Measurements from ENCODE around the gene PCBP3. TPM values are rescaled to one million over a fixed set of nuclear protein-coding genes. Genes with fewer than 3 reads are reported as not detected.
A peak's percentile ranks its signal among the peaks of the same experiment; 100 is the strongest.

PCBP3 gene
- total RNA-seq, 1 donor: 1.1 TPM

DNA sequence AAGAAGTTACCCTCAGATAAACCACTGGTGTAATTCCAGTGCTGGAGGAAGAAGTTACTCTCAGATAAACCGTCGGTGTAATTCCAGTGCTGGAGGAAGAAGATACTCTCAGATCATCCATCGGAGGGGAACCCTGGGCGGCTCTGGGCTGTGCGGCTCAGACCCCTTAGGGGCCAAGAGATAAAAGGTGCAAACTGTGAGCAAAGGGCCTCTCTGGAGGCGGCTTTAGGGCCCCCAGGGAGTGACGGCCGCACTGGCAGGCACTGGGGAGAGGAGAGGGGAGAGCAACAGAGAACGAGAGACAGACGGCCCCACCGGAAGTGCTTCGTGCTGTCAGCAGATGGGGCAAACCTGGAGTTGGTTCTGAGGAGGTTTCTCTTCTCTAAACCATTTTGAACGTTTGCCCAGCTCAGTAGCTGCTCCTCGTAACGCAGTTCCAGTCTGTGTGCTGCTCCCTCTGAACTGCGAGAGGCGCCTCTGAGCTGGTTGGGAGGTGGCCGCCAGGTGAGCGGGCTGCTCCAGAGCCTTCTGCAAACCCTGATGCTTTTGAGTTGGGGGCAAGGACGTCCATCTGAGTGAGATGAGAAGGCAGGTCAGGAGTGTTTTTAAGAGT is 275.4 kb downstream of the PCBP3 start:
- no peaks in the 10 kb centered on the region for H3K36me3 ChIP-seq (ENCODE audit: insufficient read depth, low read length)
- H3K4me3 ChIP-seq (ENCODE audit: insufficient read depth, low read length): no peak overlapping the region
- no peaks in the 10 kb centered on the region for H4K20me1 ChIP-seq (ENCODE audit: insufficient read depth, low read length)
- H2AFZ ChIP-seq (ENCODE audit: low read length): no peak overlapping the region
- H3K4me1 ChIP-seq (ENCODE audit: insufficient read depth, low read length): no peaks in the 10 kb centered on the region
- no peak overlapping the region for H3K4me2 ChIP-seq (ENCODE audit: insufficient read depth, low read length)
- DNase-seq (ENCODE audit: insufficient read length, low spot score, missing footprints): no peak
- no peak for TF ChIP-seq CTCF (IDR thresholded peaks at IDR 0.05; ENCODE audit: extremely low read depth, low read depth, low read length)
- H3K9me3 ChIP-seq (ENCODE audit: low read depth, low read length): no peaks in the 10 kb centered on the region
- H3K27ac ChIP-seq (ENCODE audit: low read depth, low read length): no peak overlapping the region
- no peaks in the 10 kb centered on the region for H3K79me2 ChIP-seq (ENCODE audit: insufficient read depth, low read length)
- H3K27me3 ChIP-seq (ENCODE audit: insufficient read depth, low read length): no peaks in the 10 kb centered on the region

DNA sequence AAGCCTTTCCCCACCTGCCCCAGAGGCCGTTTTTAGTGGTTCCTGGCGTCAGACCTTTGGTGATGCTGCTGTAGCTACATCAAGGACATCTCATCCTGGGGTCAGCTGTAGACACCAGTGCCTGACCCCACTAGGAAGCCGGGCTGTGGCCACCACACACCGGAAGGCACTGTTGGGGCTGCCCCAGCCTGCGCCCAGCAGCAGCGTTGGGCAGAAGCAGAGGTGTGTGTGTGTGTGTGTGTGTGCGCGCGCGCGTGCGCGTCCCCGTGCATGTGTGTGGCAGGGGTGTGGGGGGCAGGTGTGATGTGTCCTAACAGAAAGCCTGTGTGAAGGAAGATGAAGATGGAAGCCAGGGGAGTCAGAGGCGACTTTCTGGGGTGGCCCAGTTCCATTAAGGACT is 276.1 kb downstream of the PCBP3 start:
- Histone ChIP-seq H3K27ac (ENCODE audit: low read depth, low read length) (no peak overlapping the region), H2AFZ (ENCODE audit: low read length) (no peak overlapping the region), H4K20me1 (ENCODE audit: insufficient read depth, low read length) (no peaks in the 10 kb centered on the region), H3K4me3 (ENCODE audit: insufficient read depth, low read length) (no peak overlapping the region), H3K27me3 (ENCODE audit: insufficient read depth, low read length) (no peaks in the 10 kb centered on the region), H3K9me3 (ENCODE audit: low read depth, low read length) (no peaks in the 10 kb centered on the region), H3K79me2 (ENCODE audit: insufficient read depth, low read length) (no peaks in the 10 kb centered on the region), H3K4me2 (ENCODE audit: insufficient read depth, low read length) (no peak overlapping the region), H3K4me1 (ENCODE audit: insufficient read depth, low read length) (no peaks in the 10 kb centered on the region), H3K36me3 (ENCODE audit: insufficient read depth, low read length) (no peaks in the 10 kb centered on the region)
- no peak for DNase-seq (ENCODE audit: insufficient read length, low spot score, missing footprints)
- no peak for TF ChIP-seq CTCF (IDR thresholded peaks at IDR 0.05; ENCODE audit: extremely low read depth, low read depth, low read length)

- TF ChIP-seq CTCF (IDR thresholded peaks at IDR 0.05; ENCODE audit: extremely low read depth, low read depth, low read length): no peak
- H4K20me1 ChIP-seq (ENCODE audit: insufficient read depth, low read length): no peaks in the 10 kb centered on the region
- no peak overlapping the region for H3K27ac ChIP-seq (ENCODE audit: low read depth, low read length)
- no peak overlapping the region for H3K4me3 ChIP-seq (ENCODE audit: insufficient read depth, low read length)
- H3K36me3 ChIP-seq (ENCODE audit: insufficient read depth, low read length): no peaks in the 10 kb centered on the region
- H2AFZ ChIP-seq (ENCODE audit: low read length): no peak overlapping the region
- DNase-seq (ENCODE audit: insufficient read length, low spot score, missing footprints): peak; percentile 93
- H3K9me3 ChIP-seq (ENCODE audit: low read depth, low read length): no peaks in the 10 kb centered on the region
- no peaks in the 10 kb centered on the region for H3K4me1 ChIP-seq (ENCODE audit: insufficient read depth, low read length)
- H3K79me2 ChIP-seq (ENCODE audit: insufficient read depth, low read length): no peaks in the 10 kb centered on the region
- H3K27me3 ChIP-seq (ENCODE audit: insufficient read depth, low read length): no peaks in the 10 kb centered on the region
- no peak overlapping the region for H3K4me2 ChIP-seq (ENCODE audit: insufficient read depth, low read length)
Measured at GRCh38 chr21:45920824-45921600, 277.5 kb downstream of the PCBP3 start.

DNA sequence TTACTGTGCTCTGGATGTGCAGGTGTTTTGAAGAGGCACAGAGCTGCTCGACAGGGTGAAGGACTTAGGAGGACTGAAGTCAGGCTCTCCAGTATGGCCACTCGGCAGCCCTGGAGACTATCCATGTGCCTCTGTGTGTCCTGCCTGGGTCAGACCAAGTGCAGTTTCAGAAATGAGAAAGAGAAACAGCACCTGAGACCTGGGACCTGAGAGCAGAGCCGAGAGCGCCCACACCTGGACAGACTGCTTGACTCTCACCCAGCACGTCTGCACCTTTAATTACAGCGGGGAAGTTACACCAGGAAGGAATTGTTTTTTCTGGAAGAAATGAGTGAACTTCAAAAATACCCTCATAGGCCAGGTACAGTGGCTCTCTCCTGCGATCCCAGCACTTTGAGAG is 278.4 kb downstream of the PCBP3 start:
- no peaks in the 10 kb centered on the region for H3K27me3 ChIP-seq (ENCODE audit: insufficient read depth, low read length)
- no peaks in the 10 kb centered on the region for H4K20me1 ChIP-seq (ENCODE audit: insufficient read depth, low read length)
- no peaks in the 10 kb centered on the region for H3K9me3 ChIP-seq (ENCODE audit: low read depth, low read length)
- H3K4me1 ChIP-seq (ENCODE audit: insufficient read depth, low read length): no peaks in the 10 kb centered on the region
- no peak for TF ChIP-seq CTCF (IDR thresholded peaks at IDR 0.05; ENCODE audit: extremely low read depth, low read depth, low read length)
- no peak for DNase-seq (ENCODE audit: insufficient read length, low spot score, missing footprints)
- no peaks in the 10 kb centered on the region for H3K79me2 ChIP-seq (ENCODE audit: insufficient read depth, low read length)
- no peak overlapping the region for H3K27ac ChIP-seq (ENCODE audit: low read depth, low read length)
- no peak overlapping the region for H3K4me2 ChIP-seq (ENCODE audit: insufficient read depth, low read length)
- H3K4me3 ChIP-seq (ENCODE audit: insufficient read depth, low read length): no peak overlapping the region
- no peak overlapping the region for H2AFZ ChIP-seq (ENCODE audit: low read length)
- no peaks in the 10 kb centered on the region for H3K36me3 ChIP-seq (ENCODE audit: insufficient read depth, low read length)
